Measurements from ENCODE around the gene PTPRN2.

- no peak for TF ChIP-seq POLR2A (IDR thresholded peaks at IDR 0.05; ENCODE audit: extremely low read depth, insufficient read length)
- TF ChIP-seq, protein P1, sequence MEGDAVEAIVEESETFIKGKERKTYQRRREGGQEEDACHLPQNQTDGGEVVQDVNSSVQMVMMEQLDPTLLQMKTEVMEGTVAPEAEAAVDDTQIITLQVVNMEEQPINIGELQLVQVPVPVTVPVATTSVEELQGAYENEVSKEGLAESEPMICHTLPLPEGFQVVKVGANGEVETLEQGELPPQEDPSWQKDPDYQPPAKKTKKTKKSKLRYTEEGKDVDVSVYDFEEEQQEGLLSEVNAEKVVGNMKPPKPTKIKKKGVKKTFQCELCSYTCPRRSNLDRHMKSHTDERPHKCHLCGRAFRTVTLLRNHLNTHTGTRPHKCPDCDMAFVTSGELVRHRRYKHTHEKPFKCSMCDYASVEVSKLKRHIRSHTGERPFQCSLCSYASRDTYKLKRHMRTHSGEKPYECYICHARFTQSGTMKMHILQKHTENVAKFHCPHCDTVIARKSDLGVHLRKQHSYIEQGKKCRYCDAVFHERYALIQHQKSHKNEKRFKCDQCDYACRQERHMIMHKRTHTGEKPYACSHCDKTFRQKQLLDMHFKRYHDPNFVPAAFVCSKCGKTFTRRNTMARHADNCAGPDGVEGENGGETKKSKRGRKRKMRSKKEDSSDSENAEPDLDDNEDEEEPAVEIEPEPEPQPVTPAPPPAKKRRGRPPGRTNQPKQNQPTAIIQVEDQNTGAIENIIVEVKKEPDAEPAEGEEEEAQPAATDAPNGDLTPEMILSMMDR (IDR thresholded peaks at IDR 0.05; ENCODE audit: low read depth, low read length) = no peak
- TF ChIP-seq MYC (IDR thresholded peaks at IDR 0.05; ENCODE audit: low read depth, low read length) = no peak
Measured at GRCh38 chr7:158296798-158297104, 290.9 kb downstream of the PTPRN2 start.
